Measurements from ENCODE around the gene TMEM165. TPM values are rescaled to one million over a fixed set of nuclear protein-coding genes. Genes with fewer than 3 reads are reported as not detected.

TMEM165 gene
- total RNA-seq, 4 donors from 2014 or later = 175 to 226 (median 189) TPM

DNA sequence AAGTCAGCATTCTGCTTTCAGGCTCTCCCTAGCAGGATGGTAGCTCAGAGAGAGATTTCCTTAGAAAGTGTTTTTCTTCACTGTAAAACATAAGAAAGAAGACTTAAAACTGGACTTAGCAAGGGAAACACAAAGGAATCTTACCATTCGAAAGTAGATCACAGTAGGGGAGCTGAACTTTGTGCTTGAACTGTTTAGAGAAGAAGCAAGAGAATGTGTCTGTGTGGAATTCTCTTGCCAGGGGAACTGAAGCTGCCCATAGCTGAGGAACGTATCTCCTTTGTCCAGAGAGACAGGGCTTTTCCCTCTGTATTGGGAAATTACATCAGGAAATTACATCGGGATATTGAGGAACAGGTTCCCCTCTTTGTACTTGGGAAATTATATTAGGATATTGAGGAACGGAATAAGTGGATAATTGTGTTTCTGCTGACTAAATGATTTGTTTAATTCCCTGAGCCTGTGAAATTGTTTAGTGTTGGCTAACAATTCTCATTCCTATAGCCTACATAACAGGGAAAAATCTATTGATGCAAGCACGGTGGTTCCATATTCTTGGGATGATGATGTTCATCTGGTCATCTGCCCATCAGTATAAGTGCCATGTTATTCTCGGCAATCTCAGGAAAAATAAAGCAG lies 28.6 kb upstream of the TMEM165 start:
- Histone ChIP-seq H3K27ac (no peak overlapping the region), H3K36me3 (no peaks in the 10 kb centered on the region), H3K9me3 (no peaks in the 10 kb centered on the region), H3K4me1 (no peaks in the 10 kb centered on the region), H3K27me3 (no peaks in the 10 kb centered on the region), H3K4me3 (replicated peaks in 1 of 3) (no peak overlapping the region)
- DNase-seq = no peak
- intact Hi-C loops (cut with DNase I) = no loop called here
- 83 to 84% methylated on average over 6 of the region's 6 CpGs for WGBS, 2 donors
- TF ChIP-seq POLR2A (IDR thresholded peaks at IDR 0.05) (no peak), CTCF (IDR thresholded peaks at IDR 0.05) (no peak)

DNA sequence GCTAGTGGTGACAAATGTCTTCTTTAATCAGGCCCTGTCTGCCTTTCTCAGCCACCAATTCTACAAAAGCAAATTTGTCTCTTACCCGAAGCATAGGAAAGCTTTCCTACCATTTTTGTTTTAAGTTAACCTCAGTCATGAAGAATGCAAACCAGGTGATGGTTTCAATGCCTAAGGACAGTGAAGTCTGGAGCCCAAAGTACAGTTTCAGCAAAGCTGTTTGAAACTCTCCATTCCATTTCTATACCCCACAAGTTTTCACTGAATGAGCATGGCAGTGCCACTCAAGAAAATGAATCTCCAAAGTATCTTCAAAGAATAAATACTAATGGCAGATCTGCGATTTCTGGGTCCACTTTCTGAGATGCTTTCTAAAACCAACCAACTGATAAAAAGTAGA lies 25.8 kb upstream of the TMEM165 start:
- Histone ChIP-seq H3K27me3 (no peaks in the 10 kb centered on the region), H3K27ac (no peak overlapping the region), H3K4me3 (replicated peaks in 1 of 3) (no peak overlapping the region), H3K4me1 (no peaks in the 10 kb centered on the region), H3K9me3 (no peaks in the 10 kb centered on the region), H3K36me3 (no peaks in the 10 kb centered on the region)
- TF ChIP-seq POLR2A (IDR thresholded peaks at IDR 0.05) (no peak), CTCF (IDR thresholded peaks at IDR 0.05) (no peak)
- intact Hi-C loops (cut with DNase I) = no loop called here
- 95% methylated on average over 2 of the region's 2 CpGs for WGBS, 2 donors
- DNase-seq = no peak

GRCh38 chr4:55372259-55372658 lies 23.5 kb upstream of the TMEM165 start:
- H3K27me3 ChIP-seq = no peaks in the 10 kb centered on the region
- 92 to 95% methylated on average over 7 of the region's 7 CpGs for WGBS, 2 donors
- H3K36me3 ChIP-seq = no peaks in the 10 kb centered on the region
- H3K4me3 ChIP-seq (replicated peaks in 1 of 3) = no peak overlapping the region
- no peak overlapping the region for H3K27ac ChIP-seq
- intact Hi-C loops (cut with DNase I) = no loop called here
- no peaks in the 10 kb centered on the region for H3K9me3 ChIP-seq
- no peak for DNase-seq
- TF ChIP-seq CTCF (IDR thresholded peaks at IDR 0.05) (no peak), POLR2A (IDR thresholded peaks at IDR 0.05) (no peak)
- no peaks in the 10 kb centered on the region for H3K4me1 ChIP-seq

DNA sequence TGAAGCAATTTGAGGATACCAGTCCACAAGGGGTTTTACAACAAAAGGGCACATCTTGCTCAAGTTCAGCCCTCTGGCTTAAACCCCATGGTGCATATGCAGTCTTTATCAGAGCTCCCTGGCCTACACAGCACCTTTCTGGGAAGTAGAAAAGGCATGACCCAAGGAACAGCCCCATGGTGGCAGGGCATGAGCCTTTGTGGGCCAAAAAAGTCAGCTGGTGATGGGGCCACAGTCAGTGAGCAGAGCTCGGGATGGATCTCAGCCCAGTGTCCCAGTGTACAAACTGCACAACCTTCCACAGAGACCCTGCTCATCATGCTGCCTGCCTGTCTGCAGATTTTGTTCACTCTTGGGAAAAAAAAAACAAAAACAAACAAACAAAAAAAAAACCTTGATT lies 22.3 kb upstream of the TMEM165 start:
- Histone ChIP-seq H3K27me3 (no peaks in the 10 kb centered on the region), H3K27ac (no peak overlapping the region), H3K4me1 (no peaks in the 10 kb centered on the region), H3K36me3 (no peaks in the 10 kb centered on the region), H3K4me3 (replicated peaks in 1 of 3) (no peak overlapping the region), H3K9me3 (no peaks in the 10 kb centered on the region)
- no peak for DNase-seq
- TF ChIP-seq POLR2A (IDR thresholded peaks at IDR 0.05) (no peak), CTCF (IDR thresholded peaks at IDR 0.05) (no peak)
- WGBS, 2 donors = 94 to 95% methylated on average over 1 of the region's 1 CpG
- intact Hi-C loops (cut with DNase I) = no loop called here

DNA sequence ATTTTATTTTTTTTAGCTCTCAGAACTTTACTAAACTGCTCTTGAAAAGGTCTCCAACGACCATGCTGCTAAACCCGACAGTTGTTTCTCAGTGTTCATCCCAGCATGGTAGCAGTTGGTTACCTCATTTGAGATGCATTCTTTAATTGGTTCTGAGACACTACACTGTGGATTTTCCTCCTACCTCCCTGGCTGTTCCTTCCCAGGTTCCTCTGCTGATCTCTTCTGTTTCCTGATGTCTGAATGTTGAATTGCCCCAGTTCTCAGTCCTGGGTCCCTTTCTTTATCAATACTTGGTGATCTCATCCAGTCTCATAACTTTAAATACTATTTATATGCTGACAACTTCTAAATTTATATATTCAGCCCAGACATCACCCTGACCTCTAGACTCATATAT lies 19.1 kb upstream of the TMEM165 start:
- Histone ChIP-seq H3K27me3 (no peaks in the 10 kb centered on the region), H3K4me3 (replicated peaks in 1 of 3) (no peak overlapping the region), H3K9me3 (no peaks in the 10 kb centered on the region), H3K4me1 (no peaks in the 10 kb centered on the region), H3K36me3 (no peaks in the 10 kb centered on the region), H3K27ac (no peak overlapping the region)
- WGBS, 2 donors = 84 to 91% methylated on average over 2 of the region's 2 CpGs
- TF ChIP-seq CTCF (IDR thresholded peaks at IDR 0.05) = no peak
- intact Hi-C loops (cut with DNase I) = no loop called here
- DNase-seq = no peak
